ENCODE measurements around the gene C1GALT1. TPM values are rescaled to one million over a fixed set of nuclear protein-coding genes. Genes with fewer than 3 reads are reported as not detected.

The C1GALT1 gene
- total RNA-seq, 1 donor from 2014 or later = 33.9 TPM

- intact Hi-C loops (cut with DNase I) = no loop called here
- Histone ChIP-seq H3K36me3 (no peaks in the 10 kb centered on the region), H3K27me3 (no peaks in the 10 kb centered on the region), H3K4me3 (no peak overlapping the region), H3K9me3 (peaks cover 9% of the 10 kb centered on the region), H3K27ac (no peak overlapping the region), H3K4me1 (no peaks in the 10 kb centered on the region)
- ATAC-seq (no peak), DNase-seq (no peak)
- TF ChIP-seq CTCF (IDR thresholded peaks at IDR 0.05) = no peak
These were observed 46.6 kb downstream of the C1GALT1 start for GRCh38 chr7:7228967-7229366.

GRCh38 chr7:7231000-7231399 lies 48.7 kb downstream of the C1GALT1 start:
- ATAC-seq = no peak
- TF ChIP-seq CTCF (IDR thresholded peaks at IDR 0.05) = no peak
- peaks cover 9% of the 10 kb centered on the region for H3K36me3 ChIP-seq
- DNase-seq = no peak
- intact Hi-C loops (cut with DNase I) = no loop called here
- no peak overlapping the region for H3K27ac ChIP-seq
- H3K4me1 ChIP-seq = no peaks in the 10 kb centered on the region
- H3K4me3 ChIP-seq = no peak overlapping the region
- H3K9me3 ChIP-seq = peaks cover 9% of the 10 kb centered on the region
- no peaks in the 10 kb centered on the region for H3K27me3 ChIP-seq

GRCh38 chr7:7231865-7232264 lies 49.5 kb downstream of the C1GALT1 start:
- Histone ChIP-seq H3K9me3 (peaks cover 9% of the 10 kb centered on the region), H3K4me3 (no peak overlapping the region), H3K27ac (no peak overlapping the region), H3K4me1 (no peaks in the 10 kb centered on the region), H3K36me3 (peaks cover 9% of the 10 kb centered on the region), H3K27me3 (no peaks in the 10 kb centered on the region)
- TF ChIP-seq CTCF (IDR thresholded peaks at IDR 0.05) = no peak
- ATAC-seq (no peak), DNase-seq (no peak)
- intact Hi-C loops (cut with DNase I) = no loop called here

GRCh38 chr7:7235347-7235746 lies 53.0 kb downstream of the C1GALT1 start:
- Histone ChIP-seq H3K4me3 (no peak overlapping the region), H3K27me3 (no peaks in the 10 kb centered on the region), H3K36me3 (peaks cover 19% of the 10 kb centered on the region), H3K9me3 (peaks cover 9% of the 10 kb centered on the region), H3K4me1 (peaks cover 4% of the 10 kb centered on the region), H3K27ac (no peak overlapping the region)
- intact Hi-C loops (cut with DNase I) = no loop called here
- TF ChIP-seq CTCF (IDR thresholded peaks at IDR 0.05) = no peak
- ATAC-seq = no peak
- DNase-seq = no peak

- no peaks in the 10 kb centered on the region for H3K27me3 ChIP-seq
- DNase-seq (no peak), ATAC-seq (no peak)
- peaks cover 19% of the 10 kb centered on the region for H3K36me3 ChIP-seq
- H3K9me3 ChIP-seq = peaks cover 7% of the 10 kb centered on the region
- no peak overlapping the region for H3K27ac ChIP-seq
- no peak for TF ChIP-seq CTCF (IDR thresholded peaks at IDR 0.05)
- intact Hi-C loops (cut with DNase I) = no loop called here
- no peak overlapping the region for H3K4me3 ChIP-seq
- peaks cover 4% of the 10 kb centered on the region for H3K4me1 ChIP-seq
These were observed 53.7 kb downstream of the C1GALT1 start for GRCh38 chr7:7236041-7236440.
